Measurements from ENCODE around the gene PITRM1.

PITRM1 gene

GRCh38 chr10:3102720-3103427 is 69.7 kb downstream of the PITRM1 start:
- TF ChIP-seq CTCF (conservative IDR thresholded peaks at IDR 0.05), result no peak
- peak overlapping the region; percentile 90 for H3K27ac ChIP-seq

- H3K27ac ChIP-seq, result no peak overlapping the region
- no peak for TF ChIP-seq CTCF (conservative IDR thresholded peaks at IDR 0.05)
These were observed 71.5 kb downstream of the PITRM1 start for GRCh38 chr10:3100856-3101640.

- H3K27ac ChIP-seq, result no peak overlapping the region
- no peak for TF ChIP-seq CTCF (conservative IDR thresholded peaks at IDR 0.05)
These were observed 72.3 kb downstream of the PITRM1 start for GRCh38 chr10:3100093-3100792.

- TF ChIP-seq CTCF (conservative IDR thresholded peaks at IDR 0.05), result no peak
- H3K27ac ChIP-seq, result no peak overlapping the region
These were observed 73.1 kb downstream of the PITRM1 start for GRCh38 chr10:3099291-3100092.

- H3K27ac ChIP-seq, result no peak overlapping the region
- no peak for TF ChIP-seq CTCF (conservative IDR thresholded peaks at IDR 0.05)
These were observed 73.9 kb downstream of the PITRM1 start for GRCh38 chr10:3098689-3099088.

GRCh38 chr10:3097160-3097559 is 75.4 kb downstream of the PITRM1 start:
- TF ChIP-seq CTCF (conservative IDR thresholded peaks at IDR 0.05), result no peak
- no peak overlapping the region for H3K27ac ChIP-seq

Measured in VCaP (cell line).